Panc1 (cell line): Measurements from ENCODE around the gene CCDC69.

ENCODE experiments used
- POLR2AphosphoS5 ChIP-seq: IDR thresholded peaks from 2 replicates; pipeline ENCODE4 v1.6.1; 2012; ENCODE audit warnings: mild to moderate bottlenecking, low read depth, low read length, moderate library complexity
- TF ChIP-seq, protein P1 (sequence below): fragments of 450-650 bp; IDR thresholded peaks from 2 replicates; pipeline ENCODE4 v1.5.1; 2017; ENCODE audit warnings: mild to moderate bottlenecking
- TF ChIP-seq, protein P2 (sequence below), 2 experiments: IDR thresholded peaks; 2 replicates each; pipeline ENCODE4 v1.6.1; 2011 to 2012; ENCODE audit warnings: low read depth in 2 of 2, control low read depth in 1 of 2, low read length in 1 of 2, mild to moderate bottlenecking in 1 of 2, moderate library complexity in 1 of 2; ENCODE audit not compliant: insufficient read depth in 1 of 2

- TF ChIP-seq POLR2AphosphoS5 = no peak
- TF ChIP-seq, protein P1, sequence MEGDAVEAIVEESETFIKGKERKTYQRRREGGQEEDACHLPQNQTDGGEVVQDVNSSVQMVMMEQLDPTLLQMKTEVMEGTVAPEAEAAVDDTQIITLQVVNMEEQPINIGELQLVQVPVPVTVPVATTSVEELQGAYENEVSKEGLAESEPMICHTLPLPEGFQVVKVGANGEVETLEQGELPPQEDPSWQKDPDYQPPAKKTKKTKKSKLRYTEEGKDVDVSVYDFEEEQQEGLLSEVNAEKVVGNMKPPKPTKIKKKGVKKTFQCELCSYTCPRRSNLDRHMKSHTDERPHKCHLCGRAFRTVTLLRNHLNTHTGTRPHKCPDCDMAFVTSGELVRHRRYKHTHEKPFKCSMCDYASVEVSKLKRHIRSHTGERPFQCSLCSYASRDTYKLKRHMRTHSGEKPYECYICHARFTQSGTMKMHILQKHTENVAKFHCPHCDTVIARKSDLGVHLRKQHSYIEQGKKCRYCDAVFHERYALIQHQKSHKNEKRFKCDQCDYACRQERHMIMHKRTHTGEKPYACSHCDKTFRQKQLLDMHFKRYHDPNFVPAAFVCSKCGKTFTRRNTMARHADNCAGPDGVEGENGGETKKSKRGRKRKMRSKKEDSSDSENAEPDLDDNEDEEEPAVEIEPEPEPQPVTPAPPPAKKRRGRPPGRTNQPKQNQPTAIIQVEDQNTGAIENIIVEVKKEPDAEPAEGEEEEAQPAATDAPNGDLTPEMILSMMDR = no peak
- TF ChIP-seq, protein P2, sequence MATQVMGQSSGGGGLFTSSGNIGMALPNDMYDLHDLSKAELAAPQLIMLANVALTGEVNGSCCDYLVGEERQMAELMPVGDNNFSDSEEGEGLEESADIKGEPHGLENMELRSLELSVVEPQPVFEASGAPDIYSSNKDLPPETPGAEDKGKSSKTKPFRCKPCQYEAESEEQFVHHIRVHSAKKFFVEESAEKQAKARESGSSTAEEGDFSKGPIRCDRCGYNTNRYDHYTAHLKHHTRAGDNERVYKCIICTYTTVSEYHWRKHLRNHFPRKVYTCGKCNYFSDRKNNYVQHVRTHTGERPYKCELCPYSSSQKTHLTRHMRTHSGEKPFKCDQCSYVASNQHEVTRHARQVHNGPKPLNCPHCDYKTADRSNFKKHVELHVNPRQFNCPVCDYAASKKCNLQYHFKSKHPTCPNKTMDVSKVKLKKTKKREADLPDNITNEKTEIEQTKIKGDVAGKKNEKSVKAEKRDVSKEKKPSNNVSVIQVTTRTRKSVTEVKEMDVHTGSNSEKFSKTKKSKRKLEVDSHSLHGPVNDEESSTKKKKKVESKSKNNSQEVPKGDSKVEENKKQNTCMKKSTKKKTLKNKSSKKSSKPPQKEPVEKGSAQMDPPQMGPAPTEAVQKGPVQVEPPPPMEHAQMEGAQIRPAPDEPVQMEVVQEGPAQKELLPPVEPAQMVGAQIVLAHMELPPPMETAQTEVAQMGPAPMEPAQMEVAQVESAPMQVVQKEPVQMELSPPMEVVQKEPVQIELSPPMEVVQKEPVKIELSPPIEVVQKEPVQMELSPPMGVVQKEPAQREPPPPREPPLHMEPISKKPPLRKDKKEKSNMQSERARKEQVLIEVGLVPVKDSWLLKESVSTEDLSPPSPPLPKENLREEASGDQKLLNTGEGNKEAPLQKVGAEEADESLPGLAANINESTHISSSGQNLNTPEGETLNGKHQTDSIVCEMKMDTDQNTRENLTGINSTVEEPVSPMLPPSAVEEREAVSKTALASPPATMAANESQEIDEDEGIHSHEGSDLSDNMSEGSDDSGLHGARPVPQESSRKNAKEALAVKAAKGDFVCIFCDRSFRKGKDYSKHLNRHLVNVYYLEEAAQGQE (IDR thresholded peaks at IDR 0.05; ENCODE audit: insufficient read depth in 1 of 2, low read depth in 2 of 2, low read length in 1 of 2) = no peak
Observed at GRCh38 chr5:151155775-151156506, 68.0 kb downstream of the CCDC69 start.
